Endothelial cell of umbilical vein (primary cell): ENCODE measurements around the gene SLC6A6. TPM values are rescaled to one million over a fixed set of nuclear protein-coding genes. Genes with fewer than 3 reads are reported as not detected.

Experiments used
- BruUV-seq: library from RNA; stranded (reverse); fragments of 400-500 nt; replicated peaks from 2 replicates; lab custom pipeline; 2021; lab: Mats Ljungman, UMichigan
- CTCF ChIA-PET: fragments of 300-600, 350-600 bp; sonication (Branson Sonifier 250); formaldehyde crosslinking; loops from one replicate; lab custom pipeline; 2021; ENCODE audit warnings: antibody characterized with exemption, inconsistent platforms; lab: Charles Lee
- POLR2A ChIA-PET: fragments of 300-600, 350-600 bp; sonication (Branson Sonifier 250); formaldehyde crosslinking; loops from one replicate; lab custom pipeline; 2021; ENCODE audit warnings: antibody characterized with exemption, inconsistent platforms; lab: Charles Lee
- DNase-seq: peaks from one replicate; pipeline ENCODE4 v3.0.0-alpha.2; 2011; ENCODE audit warnings: low read depth, low spot score
- FAIRE-seq: peaks from 2 replicates; lab custom pipeline; 2011; peaks lifted over from hg19 to GRCh38; lab: Jason Lieb, UNC
- H2AFZ ChIP-seq: 2 replicates; pipeline ENCODE4 v1.6.0; 2012; ENCODE audit warnings: low read depth, low read length, control low read depth, inconsistent platforms
- H3K27ac ChIP-seq: 2 replicates; pipeline ENCODE4 v1.5.1; 2011; ENCODE audit warnings: low read depth, mild to moderate bottlenecking, control low read depth, low read length, moderate library complexity; ENCODE audit not compliant: insufficient read depth
- H3K27me3 ChIP-seq, 2 experiments: 2 replicates each; pipeline versions ENCODE4 v1.6.0 to v1.6.1; 2011; ENCODE audit warnings: low read length in 2 of 2, mixed read lengths in 1 of 2; ENCODE audit not compliant: control insufficient read depth in 2 of 2, insufficient read depth in 2 of 2
- H3K36me3 ChIP-seq, 2 experiments: 2 replicates in 1 of 2; 3 replicates in 1 of 2; pipeline ENCODE4 v1.5.1; 2011; ENCODE audit warnings: low read length in 2 of 2, mild to moderate bottlenecking in 1 of 2, moderate library complexity in 1 of 2; ENCODE audit not compliant: control insufficient read depth in 2 of 2, insufficient read depth in 2 of 2; ENCODE audit errors: extremely low read depth in 1 of 2
- H3K4me1 ChIP-seq: 3 replicates; pipeline ENCODE4 v1.5.1; 2011; ENCODE audit warnings: mild to moderate bottlenecking, low read length; ENCODE audit not compliant: control insufficient read depth, insufficient read depth; ENCODE audit errors: extremely low read depth
- H3K4me2 ChIP-seq: 2 replicates; pipeline ENCODE4 v1.6.1; 2011; ENCODE audit warnings: low read length, control low read depth, mixed read lengths; ENCODE audit not compliant: insufficient read depth
- H3K4me3 ChIP-seq, 3 experiments: fragments of 200-600 bp in 1 of 3; sonication (generic), shearing (Covaris generic) in 1 of 3; replicated peaks in 1 of 3; 2 replicates each; pipeline ENCODE4 v1.5.1; 2011 to 2016; ENCODE audit warnings: control low read depth in 3 of 3, low read length in 3 of 3, mild to moderate bottlenecking in 2 of 3, inconsistent platforms in 1 of 3, low read depth in 1 of 3, moderate library complexity in 1 of 3; ENCODE audit not compliant: insufficient read depth in 1 of 3
- H3K79me2 ChIP-seq: 2 replicates; pipeline ENCODE4 v1.6.0; 2012; ENCODE audit warnings: low read length, inconsistent platforms; ENCODE audit not compliant: control insufficient read depth, insufficient read depth
- H3K9ac ChIP-seq: replicated peaks from 2 replicates; pipeline ENCODE3; 2011; ENCODE audit warnings: low read length, control low read depth; ENCODE audit not compliant: insufficient read depth; ENCODE audit errors: extremely low read depth
- H3K9me1 ChIP-seq: replicated peaks from 3 replicates; pipeline ENCODE4 v1.6.0; 2011; ENCODE audit warnings: mild to moderate bottlenecking, low read length; ENCODE audit not compliant: control insufficient read depth, insufficient read depth; ENCODE audit errors: extremely low read depth
- H3K9me3 ChIP-seq: replicated peaks from 2 replicates; pipeline ENCODE4 v1.5.1; 2012; ENCODE audit warnings: low read length, inconsistent platforms; ENCODE audit not compliant: control insufficient read depth, insufficient read depth
- H4K20me1 ChIP-seq: replicated peaks from 2 replicates; pipeline ENCODE3; 2011; ENCODE audit warnings: mild to moderate bottlenecking, low read length; ENCODE audit not compliant: control insufficient read depth, insufficient read depth; ENCODE audit errors: extremely low read depth
- EZH2 ChIP-seq: IDR thresholded peaks from 2 replicates; pipeline ENCODE4 v1.6.1; 2012; ENCODE audit warnings: borderline replicate concordance, low read depth, mild to moderate bottlenecking, moderate library complexity, low read length, inconsistent platforms; ENCODE audit not compliant: severe bottlenecking
- FOS ChIP-seq: IDR thresholded peaks from 2 replicates; pipeline ENCODE4 v1.6.1; 2011; ENCODE audit warnings: mild to moderate bottlenecking, low read length, moderate library complexity, borderline replicate concordance; ENCODE audit not compliant: insufficient read depth
- GATA2 ChIP-seq: IDR thresholded peaks from 2 replicates; pipeline ENCODE4 v1.7.0; 2011; ENCODE audit warnings: low read depth, mild to moderate bottlenecking, moderate library complexity, mixed read lengths, low read length; ENCODE audit not compliant: insufficient read length, insufficient read depth
- JUN ChIP-seq: IDR thresholded peaks from 2 replicates; pipeline ENCODE4 v1.6.1; 2011; ENCODE audit warnings: borderline replicate concordance, low read depth; ENCODE audit not compliant: insufficient read length, insufficient read depth
- MYC ChIP-seq: IDR thresholded peaks from one replicate; pipeline ENCODE4 v1.6.1; 2011; ENCODE audit warnings: mild to moderate bottlenecking, low read depth, low read length
- POLR2A ChIP-seq: IDR thresholded peaks from 2 replicates; pipeline ENCODE4 v1.6.1; 2012; ENCODE audit warnings: low read depth, mild to moderate bottlenecking, control low read depth, low read length
- POLR2AphosphoS5 ChIP-seq: IDR thresholded peaks from 2 replicates; pipeline ENCODE4 v1.6.1; 2012; ENCODE audit warnings: low read depth, mild to moderate bottlenecking, control low read depth, low read length, moderate library complexity; ENCODE audit not compliant: insufficient read depth
- dilution Hi-C: fragments of 300-500 bp; cut with MboI; formaldehyde crosslinking; loops from one replicate; pipeline ENCODE4 v1.15.0; 2019; ENCODE audit warnings: low sequenced_read_pairs; ENCODE audit not compliant: extremely low pct_ligation_motif_present
- intact Hi-C: fragments of 100-400 bp; cut with micrococcal nuclease; formaldehyde crosslinking; loops from one replicate; pipeline ENCODE4 v1.10.0; 2022
- polyA plus RNA-seq, 4 experiments: library from polyadenylated mRNA; depleted of rRNA in 3 of 4; stranded (reverse) in 3 of 4; unstranded in 1 of 4; fragments of >200 nt; gene quantifications; 2 replicates each; pipeline versions ENCODE4 v1.2.1 to v1.2.3, GENCODE V29; 2011 to 2012; ENCODE audit warnings: missing spikeins in 1 of 4
- total RNA-seq: library from RNA; stranded (reverse); gene quantifications from 2 replicates; pipeline ENCODE4 v1.2.3, GENCODE V29; 2021
- TF ChIP-seq, protein P1 (sequence below): IDR thresholded peaks from 2 replicates; pipeline ENCODE4 v1.6.1; 2011; ENCODE audit not compliant: insufficient read depth, insufficient read length
- TF ChIP-seq, protein P2 (sequence below), 2 donors: IDR thresholded peaks; 1 replicate in 1 of 2; 2 replicates in 1 of 2; pipeline ENCODE4 v1.5.1; 2011; ENCODE audit warnings: low read length in 2 of 2, mild to moderate bottlenecking in 2 of 2, moderate library complexity in 2 of 2, control low read depth in 1 of 2, inconsistent platforms in 1 of 2, low read depth in 1 of 2; ENCODE audit not compliant: insufficient read depth in 1 of 2; ENCODE audit errors: extremely low read depth in 1 of 2

Gene SLC6A6
- total and polyA plus RNA-seq, 2 donors (not counting 3 experiments of a cell fraction or from before 2014, with no cell fraction given) = 25.7 to 38.0 TPM

- Histone ChIP-seq H2AFZ (no peak overlapping the region), H3K4me2 (no peak overlapping the region), H3K9me3 (no peaks in the 10 kb centered on the region), H3K9me1 (no peaks in the 10 kb centered on the region), H3K4me1 (peaks cover 3% of the 10 kb centered on the region), H3K4me3 (no peak overlapping the region), H3K27ac (no peak overlapping the region), H3K9ac (no peak overlapping the region), H4K20me1 (no peaks in the 10 kb centered on the region), H3K79me2 (no peaks in the 10 kb centered on the region), H3K27me3 (peaks cover 0 to 3% of the 10 kb centered on the region in 2 experiments), H3K36me3 (no peaks in the 10 kb centered on the region)
- DNase-seq (no peak), FAIRE-seq (no peak)
- intact Hi-C loops = no loop called here
- CTCF ChIA-PET = interaction anchor here (1.5 kb wide), 1 partner anchor 8 kb away, joined by 4 read pairs; no protein-coding TSS in a partner anchor
- no peak for TF ChIP-seq JUN
- no peak for TF ChIP-seq MYC
- TF ChIP-seq POLR2A = no peak
- TF ChIP-seq POLR2AphosphoS5 = no peak
- no peak for TF ChIP-seq EZH2
- TF ChIP-seq FOS = no peak
- TF ChIP-seq, protein P1, sequence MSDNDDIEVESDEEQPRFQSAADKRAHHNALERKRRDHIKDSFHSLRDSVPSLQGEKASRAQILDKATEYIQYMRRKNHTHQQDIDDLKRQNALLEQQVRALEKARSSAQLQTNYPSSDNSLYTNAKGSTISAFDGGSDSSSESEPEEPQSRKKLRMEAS = no peak
- TF ChIP-seq, protein P2, sequence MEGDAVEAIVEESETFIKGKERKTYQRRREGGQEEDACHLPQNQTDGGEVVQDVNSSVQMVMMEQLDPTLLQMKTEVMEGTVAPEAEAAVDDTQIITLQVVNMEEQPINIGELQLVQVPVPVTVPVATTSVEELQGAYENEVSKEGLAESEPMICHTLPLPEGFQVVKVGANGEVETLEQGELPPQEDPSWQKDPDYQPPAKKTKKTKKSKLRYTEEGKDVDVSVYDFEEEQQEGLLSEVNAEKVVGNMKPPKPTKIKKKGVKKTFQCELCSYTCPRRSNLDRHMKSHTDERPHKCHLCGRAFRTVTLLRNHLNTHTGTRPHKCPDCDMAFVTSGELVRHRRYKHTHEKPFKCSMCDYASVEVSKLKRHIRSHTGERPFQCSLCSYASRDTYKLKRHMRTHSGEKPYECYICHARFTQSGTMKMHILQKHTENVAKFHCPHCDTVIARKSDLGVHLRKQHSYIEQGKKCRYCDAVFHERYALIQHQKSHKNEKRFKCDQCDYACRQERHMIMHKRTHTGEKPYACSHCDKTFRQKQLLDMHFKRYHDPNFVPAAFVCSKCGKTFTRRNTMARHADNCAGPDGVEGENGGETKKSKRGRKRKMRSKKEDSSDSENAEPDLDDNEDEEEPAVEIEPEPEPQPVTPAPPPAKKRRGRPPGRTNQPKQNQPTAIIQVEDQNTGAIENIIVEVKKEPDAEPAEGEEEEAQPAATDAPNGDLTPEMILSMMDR (IDR thresholded peaks at IDR 0.05; ENCODE audit: extremely low read depth in 1 of 2, insufficient read depth in 1 of 2, low read depth in 1 of 2, low read length in 2 of 2) = no peak
- TF ChIP-seq GATA2 = no peak
- dilution Hi-C loops = no loop called here
- no TSS peak for BruUV-seq
- POLR2A ChIA-PET = no interaction called here
These were observed 35.2 kb upstream of the SLC6A6 start for GRCh38 chr3:14366915-14367823.
